ENCODE data around the gene TTC28.

TTC28 gene

GRCh38 chr22:28250036-28250695 lies 429.5 kb downstream of the TTC28 start:
- in situ Hi-C loops (cut with MboI; ENCODE audit: low sequenced_read_pairs, unreplicated experiment), result no loop called here
- TF ChIP-seq, protein P1, sequence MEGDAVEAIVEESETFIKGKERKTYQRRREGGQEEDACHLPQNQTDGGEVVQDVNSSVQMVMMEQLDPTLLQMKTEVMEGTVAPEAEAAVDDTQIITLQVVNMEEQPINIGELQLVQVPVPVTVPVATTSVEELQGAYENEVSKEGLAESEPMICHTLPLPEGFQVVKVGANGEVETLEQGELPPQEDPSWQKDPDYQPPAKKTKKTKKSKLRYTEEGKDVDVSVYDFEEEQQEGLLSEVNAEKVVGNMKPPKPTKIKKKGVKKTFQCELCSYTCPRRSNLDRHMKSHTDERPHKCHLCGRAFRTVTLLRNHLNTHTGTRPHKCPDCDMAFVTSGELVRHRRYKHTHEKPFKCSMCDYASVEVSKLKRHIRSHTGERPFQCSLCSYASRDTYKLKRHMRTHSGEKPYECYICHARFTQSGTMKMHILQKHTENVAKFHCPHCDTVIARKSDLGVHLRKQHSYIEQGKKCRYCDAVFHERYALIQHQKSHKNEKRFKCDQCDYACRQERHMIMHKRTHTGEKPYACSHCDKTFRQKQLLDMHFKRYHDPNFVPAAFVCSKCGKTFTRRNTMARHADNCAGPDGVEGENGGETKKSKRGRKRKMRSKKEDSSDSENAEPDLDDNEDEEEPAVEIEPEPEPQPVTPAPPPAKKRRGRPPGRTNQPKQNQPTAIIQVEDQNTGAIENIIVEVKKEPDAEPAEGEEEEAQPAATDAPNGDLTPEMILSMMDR (IDR thresholded peaks at IDR 0.05; ENCODE audit: borderline replicate concordance, control extremely low read depth, extremely low read depth, insufficient read depth, missing control alignments), result no peak
- no peak for DNase-seq (ENCODE audit: low spot score)

GRCh38 chr22:28249402-28249801 lies 430.2 kb downstream of the TTC28 start:
- TF ChIP-seq, protein P1 (IDR thresholded peaks at IDR 0.05; ENCODE audit: borderline replicate concordance, control extremely low read depth, extremely low read depth, insufficient read depth, missing control alignments), result no peak
- in situ Hi-C loops (cut with MboI; ENCODE audit: low sequenced_read_pairs, unreplicated experiment), result no loop called here
- no peak for DNase-seq (ENCODE audit: low spot score)

GRCh38 chr22:28247667-28248363 lies 431.8 kb downstream of the TTC28 start:
- in situ Hi-C loops (cut with MboI; ENCODE audit: low sequenced_read_pairs, unreplicated experiment), result no loop called here
- DNase-seq (ENCODE audit: low spot score), result no peak
- TF ChIP-seq, protein P1 (IDR thresholded peaks at IDR 0.05; ENCODE audit: borderline replicate concordance, control extremely low read depth, extremely low read depth, insufficient read depth, missing control alignments), result no peak

DNA sequence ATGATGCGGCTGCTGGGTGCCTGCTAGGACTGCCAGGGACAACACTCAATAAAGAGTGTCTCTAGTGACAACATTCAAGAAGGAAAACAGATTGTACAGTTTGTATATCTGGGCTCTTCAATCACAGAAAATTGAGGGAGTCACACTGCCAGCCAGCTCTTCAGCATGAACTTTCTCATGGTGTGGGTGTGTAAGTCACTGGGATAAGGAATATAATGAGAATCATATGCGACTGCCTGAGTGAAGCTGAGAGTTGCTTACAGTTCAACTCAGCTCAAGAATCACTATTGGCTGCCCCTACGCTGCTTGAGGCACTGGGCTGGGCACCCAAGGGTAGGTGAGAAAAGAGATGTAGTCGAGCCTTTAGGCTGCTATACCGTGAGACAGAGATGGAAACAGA lies 432.5 kb downstream of the TTC28 start:
- in situ Hi-C loops (cut with MboI; ENCODE audit: low sequenced_read_pairs, unreplicated experiment), result no loop called here
- no peak for DNase-seq (ENCODE audit: low spot score)
- TF ChIP-seq, protein P1 (IDR thresholded peaks at IDR 0.05; ENCODE audit: borderline replicate concordance, control extremely low read depth, extremely low read depth, insufficient read depth, missing control alignments), result no peak

GRCh38 chr22:28246397-28246796 lies 433.2 kb downstream of the TTC28 start:
- in situ Hi-C loops (cut with MboI; ENCODE audit: low sequenced_read_pairs, unreplicated experiment), result no loop called here
- TF ChIP-seq, protein P1 (IDR thresholded peaks at IDR 0.05; ENCODE audit: borderline replicate concordance, control extremely low read depth, extremely low read depth, insufficient read depth, missing control alignments), result no peak
- no peak for DNase-seq (ENCODE audit: low spot score)

- in situ Hi-C loops (cut with MboI; ENCODE audit: low sequenced_read_pairs, unreplicated experiment), result no loop called here
- TF ChIP-seq, protein P1 (IDR thresholded peaks at IDR 0.05; ENCODE audit: borderline replicate concordance, control extremely low read depth, extremely low read depth, insufficient read depth, missing control alignments), result no peak
- DNase-seq (ENCODE audit: low spot score), result no peak
Observed at GRCh38 chr22:28245579-28246224, 433.9 kb downstream of the TTC28 start.
